H1 (cell line): ENCODE measurements around the gene MTTP. TPM values are rescaled to one million over a fixed set of nuclear protein-coding genes. Genes with fewer than 3 reads are reported as not detected.

Experiments
- CTCF ChIA-PET: fragments of 300-600 bp; sonication (Branson Sonifier 250); formaldehyde crosslinking; loops from one replicate; lab custom pipeline; 2021; ENCODE audit not compliant: partially characterized antibody; lab: Charles Lee
- POLR2A ChIA-PET: fragments of 300-600 bp; sonication (Branson Sonifier 250); formaldehyde crosslinking; loops from one replicate; lab custom pipeline; 2021; ENCODE audit warnings: inconsistent platforms; ENCODE audit not compliant: partially characterized antibody; lab: Charles Lee
- DNase-seq, 2 experiments: peaks; one replicate each; pipeline versions ENCODE4 v3.0.0 to v3.0.0-alpha.2; 2010 to 2022; ENCODE audit warnings: low spot score in 2 of 2, low read depth in 1 of 2, mixed read lengths in 1 of 2
- FAIRE-seq: peaks from 2 replicates; lab custom pipeline; 2011; peaks lifted over from hg19 to GRCh38; lab: Jason Lieb, UNC
- H2AFZ ChIP-seq: 2 replicates; pipeline ENCODE4 v1.8.1; 2012; ENCODE audit warnings: low read length, inconsistent platforms
- H2AK5ac ChIP-seq: 2 replicates; pipeline ENCODE4 v1.6.1; 2013; ENCODE audit warnings: low read depth, low read length
- H2BK120ac ChIP-seq: replicated peaks from 2 replicates; pipeline ENCODE3; 2013; ENCODE audit warnings: low read depth, low read length, inconsistent platforms
- H2BK12ac ChIP-seq: 2 replicates; pipeline ENCODE4 v1.6.1; 2013; ENCODE audit warnings: low read depth, low read length
- H2BK15ac ChIP-seq: 2 replicates; pipeline ENCODE4 v1.6.1; 2013; ENCODE audit warnings: low read length
- H2BK20ac ChIP-seq: 2 replicates; pipeline ENCODE4 v1.6.1; 2013; ENCODE audit warnings: low read length
- H2BK5ac ChIP-seq: 2 replicates; pipeline ENCODE4 v1.6.1; 2013; ENCODE audit warnings: low read depth, low read length
- H3K14ac ChIP-seq: 2 replicates; pipeline ENCODE4 v1.6.1; 2013; ENCODE audit warnings: inconsistent platforms; ENCODE audit not compliant: insufficient read length
- H3K18ac ChIP-seq: 2 replicates; pipeline ENCODE4 v1.6.1; 2013; ENCODE audit warnings: low read length; ENCODE audit errors: extremely low read depth
- H3K23ac ChIP-seq: 2 replicates; pipeline ENCODE4 v1.6.1; 2013; ENCODE audit warnings: inconsistent platforms; ENCODE audit not compliant: insufficient read length
- H3K23me2 ChIP-seq: 2 replicates; pipeline ENCODE4 v1.6.1; 2013; ENCODE audit warnings: low read depth, low read length
- H3K27ac ChIP-seq: 2 replicates; pipeline ENCODE4 v1.6.1; 2011; ENCODE audit warnings: low read depth, low read length, inconsistent platforms
- H3K27me3 ChIP-seq, 4 experiments: replicated peaks in 1 of 4; 1 replicate in 1 of 4; 2 replicates in 3 of 4; pipeline versions ENCODE4 v1.6.1 to v1.8.1; 2011 to 2013; ENCODE audit warnings: low read length in 3 of 4, mild to moderate bottlenecking in 3 of 4, inconsistent platforms in 2 of 4, mixed read lengths in 2 of 4, moderate library complexity in 1 of 4; ENCODE audit not compliant: control insufficient read depth in 3 of 4, insufficient read depth in 3 of 4; ENCODE audit errors: extremely low read depth in 1 of 4
- H3K36me3 ChIP-seq, 4 experiments: 2 replicates each; pipeline versions ENCODE4 v1.6.1 to v1.8.1; 2011 to 2013; ENCODE audit warnings: mild to moderate bottlenecking in 4 of 4, low read length in 3 of 4, moderate library complexity in 2 of 4, control low read depth in 1 of 4, inconsistent platforms in 1 of 4; ENCODE audit not compliant: insufficient read depth in 4 of 4, control insufficient read depth in 2 of 4
- H3K4ac ChIP-seq: replicated peaks from 2 replicates; pipeline ENCODE3; 2013; ENCODE audit warnings: low read length, low read depth, mixed read lengths, inconsistent platforms; ENCODE audit not compliant: insufficient read length
- H3K4me1 ChIP-seq, 4 experiments: replicated peaks in 1 of 4; 1 replicate in 1 of 4; 2 replicates in 3 of 4; pipeline versions ENCODE4 v1.6.1 to v1.8.1; 2011 to 2013; ENCODE audit warnings: low read length in 3 of 4, inconsistent platforms in 2 of 4, mixed read lengths in 1 of 4; ENCODE audit not compliant: insufficient read depth in 4 of 4, control insufficient read depth in 3 of 4
- H3K4me2 ChIP-seq, 2 experiments: 2 replicates each; pipeline versions ENCODE4 v1.6.1 to v1.8.1; 2011 to 2013; ENCODE audit warnings: low read depth in 2 of 2, low read length in 2 of 2, control low read depth in 1 of 2, inconsistent platforms in 1 of 2, mild to moderate bottlenecking in 1 of 2; ENCODE audit not compliant: insufficient read depth in 1 of 2
- H3K4me3 ChIP-seq, 4 experiments: fragments of 200-600, 300-600 bp in 1 of 4; sonication (generic), shearing (Covaris generic), sonication (Bioruptor Twin) in 1 of 4; 2 replicates each; pipeline versions ENCODE4 v1.5.1 to v1.8.1; 2011 to 2016; ENCODE audit warnings: low read length in 4 of 4, low read depth in 3 of 4, control low read depth in 2 of 4, inconsistent platforms in 2 of 4, mild to moderate bottlenecking in 2 of 4, mixed read lengths in 1 of 4, moderate library complexity in 1 of 4; ENCODE audit not compliant: insufficient read depth in 2 of 4; ENCODE audit errors: extremely low read depth in 1 of 4
- H3K56ac ChIP-seq: replicated peaks from 2 replicates; pipeline ENCODE3; 2013; ENCODE audit warnings: low read depth, mild to moderate bottlenecking, mixed read lengths, low read length, inconsistent platforms; ENCODE audit not compliant: insufficient read length
- H3K79me1 ChIP-seq: 2 replicates; pipeline ENCODE4 v1.6.1; 2013; ENCODE audit warnings: low read depth, low read length, control low read depth
- H3K79me2 ChIP-seq, 2 experiments: 2 replicates each; pipeline versions ENCODE4 v1.6.1 to v1.8.1; 2012 to 2013; ENCODE audit warnings: low read length in 2 of 2, mild to moderate bottlenecking in 2 of 2, inconsistent platforms in 1 of 2; ENCODE audit not compliant: insufficient read depth in 2 of 2, control insufficient read depth in 1 of 2
- H3K9ac ChIP-seq, 4 experiments: replicated peaks in 1 of 4; 1 replicate in 1 of 4; 2 replicates in 3 of 4; pipeline versions ENCODE4 v1.6.1 to v1.8.1; 2011 to 2013; ENCODE audit warnings: low read depth in 3 of 4, low read length in 3 of 4, control low read depth in 2 of 4, mild to moderate bottlenecking in 2 of 4, moderate library complexity in 2 of 4, inconsistent platforms in 1 of 4; ENCODE audit errors: extremely low read depth in 1 of 4
- H3K9me3 ChIP-seq, 2 experiments: 2 replicates each; pipeline versions ENCODE4 v1.6.1 to v1.8.1; 2012 to 2013; ENCODE audit warnings: mild to moderate bottlenecking in 2 of 2, moderate library complexity in 2 of 2, control low read depth in 1 of 2, inconsistent platforms in 1 of 2, low read depth in 1 of 2, low read length in 1 of 2, mixed read lengths in 1 of 2; ENCODE audit not compliant: insufficient read depth in 2 of 2
- H4K20me1 ChIP-seq, 2 experiments: replicated peaks in 1 of 2; 2 replicates each; pipeline versions ENCODE3 to v1.8.1; 2011 to 2013; ENCODE audit warnings: inconsistent platforms in 2 of 2, low read length in 2 of 2, mild to moderate bottlenecking in 1 of 2; ENCODE audit not compliant: insufficient read depth in 2 of 2, control insufficient read depth in 1 of 2
- H4K5ac ChIP-seq: 2 replicates; pipeline ENCODE4 v1.6.1; 2013; ENCODE audit warnings: low read length, low read depth, mixed read lengths, inconsistent platforms; ENCODE audit not compliant: insufficient read length
- H4K8ac ChIP-seq: 2 replicates; pipeline ENCODE4 v1.8.0; 2013; ENCODE audit warnings: mild to moderate bottlenecking, moderate library complexity, low read length, inconsistent platforms; ENCODE audit not compliant: insufficient read depth; ENCODE audit errors: extremely low read depth
- H4K91ac ChIP-seq: replicated peaks from 2 replicates; pipeline ENCODE3; 2013; ENCODE audit warnings: low read length, mixed read lengths, inconsistent platforms; ENCODE audit not compliant: insufficient read length
- BACH1 ChIP-seq: IDR thresholded peaks from 2 replicates; pipeline ENCODE4 v1.6.1; 2012; ENCODE audit warnings: low read length, improper control_type of control experiment
- BRCA1 ChIP-seq: IDR thresholded peaks from 2 replicates; pipeline ENCODE4 v1.6.1; 2012; ENCODE audit warnings: low read depth, low read length, improper control_type of control experiment
- CBX5 ChIP-seq: fragments of 300-800, 300-1000 bp; sonication (generic); IDR thresholded peaks from 2 replicates; pipeline ENCODE4 v1.7.1; 2016; ENCODE audit warnings: antibody characterized with exemption, low read length, low read depth
- CTBP2 ChIP-seq: IDR thresholded peaks from 2 replicates; pipeline ENCODE4 v1.7.0; 2011; ENCODE audit warnings: borderline replicate concordance, mild to moderate bottlenecking, moderate library complexity, mixed read lengths, low read length; ENCODE audit not compliant: insufficient read depth, insufficient read length
- GABPA ChIP-seq: IDR thresholded peaks from 2 replicates; pipeline ENCODE4 v1.6.1; 2011; ENCODE audit warnings: mild to moderate bottlenecking, low read length, moderate library complexity, borderline replicate concordance; ENCODE audit not compliant: insufficient read depth
- HDAC2 ChIP-seq, 2 experiments: fragments of 300-600 bp in 1 of 2; sonication (generic) in 1 of 2; IDR thresholded peaks; 2 replicates each; pipeline ENCODE4 v1.6.1; 2011 to 2012; ENCODE audit warnings: low read depth in 2 of 2, low read length in 2 of 2, mild to moderate bottlenecking in 2 of 2, moderate library complexity in 2 of 2, borderline replicate concordance in 1 of 2, inconsistent platforms in 1 of 2
- KDM1A ChIP-seq: fragments of 200-600, 300-600 bp; sonication (generic); IDR thresholded peaks from 2 replicates; pipeline ENCODE4 v1.7.1; 2016; ENCODE audit warnings: mild to moderate bottlenecking, low read length, borderline replicate concordance
- KDM4A ChIP-seq: IDR thresholded peaks from one replicate; pipeline ENCODE4 v1.7.1; 2012; ENCODE audit warnings: low read depth, mild to moderate bottlenecking, moderate library complexity, low read length, inconsistent platforms; ENCODE audit not compliant: severe bottlenecking
- MAFK ChIP-seq: IDR thresholded peaks from 2 replicates; pipeline ENCODE4 v1.6.1; 2012; ENCODE audit warnings: low read depth, mild to moderate bottlenecking, improper control_type of control experiment, low read length
- NANOG ChIP-seq: IDR thresholded peaks from 2 replicates; pipeline ENCODE4 v1.6.1; 2011; ENCODE audit warnings: low read length, low read depth, mild to moderate bottlenecking, inconsistent platforms; ENCODE audit not compliant: insufficient read depth, poor library complexity, severe bottlenecking
- POLR2AphosphoS5 ChIP-seq: IDR thresholded peaks from 2 replicates; pipeline ENCODE4 v1.6.1; 2011; ENCODE audit warnings: low read depth, low read length
- SIRT6 ChIP-seq: IDR thresholded peaks from one replicate; pipeline ENCODE4 v1.7.1; 2012; ENCODE audit warnings: low read length, inconsistent platforms
- TAF1 ChIP-seq: IDR thresholded peaks from 2 replicates; pipeline ENCODE4 v1.6.1; 2011; ENCODE audit warnings: mild to moderate bottlenecking, low read depth, low read length
- YY1 ChIP-seq: IDR thresholded peaks from 2 replicates; pipeline ENCODE4 v1.6.1; 2011; ENCODE audit warnings: low read depth, mild to moderate bottlenecking, low read length
- ZNF274 ChIP-seq: IDR thresholded peaks from 2 replicates; pipeline ENCODE4 v1.7.0; 2012; ENCODE audit warnings: low read length, borderline replicate concordance; ENCODE audit errors: extremely low read depth
- WGBS, 2 experiments: shearing (Covaris generic) in 1 of 2; methylation state at CpG; one replicate each; pipeline versions ENCODE4 v1.1.6 to v1.1.7; 2013 to 2015; ENCODE audit warnings: low lambda C conversion rate in 2 of 2, mixed read lengths in 2 of 2, inconsistent platforms in 1 of 2, low coverage in 1 of 2, missing lambda C conversion rate in 1 of 2; ENCODE audit not compliant: insufficient replicate concordance in 2 of 2, insufficient coverage in 1 of 2, insufficient read length in 1 of 2; ENCODE audit errors: extremely low coverage in 1 of 2, missing lambda C conversion rate in 1 of 2; 5-methylcytosine and 5-hydroxymethylcytosine counted together
- polyA plus RNA-seq, 7 experiments: library from polyadenylated mRNA; depleted of rRNA in 3 of 7; stranded (reverse) in 5 of 7; unstranded in 2 of 7; fragments of >200 nt in 5 of 7; fragments of 200-250 nt in 2 of 7; gene quantifications; 1 replicate in 5 of 7; 2 replicates in 1 of 7; 4 replicates in 1 of 7; pipeline versions ENCODE4 v1.2.1 to v1.2.3, GENCODE V29; 2011 to 2013; ENCODE audit warnings: missing spikeins in 2 of 7, mixed read lengths in 2 of 7
- total RNA-seq: library from RNA; stranded (reverse); fragmentation: NEBNext Ultra II Directional; extraction: Animal tissue kit (Norgen Biotek cat#: 25700); gene quantifications from 2 replicates; pipeline ENCODE4 v1.2.1, GENCODE V29; 2021

The MTTP gene
- total and polyA plus RNA-seq, 2 of the 8 experiments (the other 6 are each of a cell fraction or from before 2014, with no cell fraction given), result 0.12 to 0.26 TPM

DNA sequence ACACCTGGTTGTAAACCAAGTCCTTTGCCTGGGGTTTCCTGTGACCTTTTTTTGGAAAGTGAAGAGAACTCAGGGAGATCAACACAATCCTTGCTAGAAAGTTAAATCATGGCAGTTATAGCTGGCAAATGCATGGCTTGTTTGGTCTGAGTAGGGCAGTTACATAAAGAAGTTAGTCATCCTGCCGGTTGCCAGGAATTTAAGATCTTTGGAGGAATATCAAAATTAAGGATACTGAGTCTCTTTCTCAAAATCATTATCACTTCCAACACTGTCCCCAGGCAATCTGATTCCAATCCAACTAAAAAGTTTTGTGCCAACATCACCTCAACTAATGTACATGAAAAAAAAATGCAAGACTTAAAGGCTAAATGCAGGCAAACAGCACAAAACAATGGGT is 42.8 kb downstream of the MTTP start:
- no peaks in the 10 kb centered on the region for H3K36me3 ChIP-seq
- no peak overlapping the region for H3K9ac ChIP-seq
- no peak for FAIRE-seq
- no peak overlapping the region for H3K4me3 ChIP-seq
- POLR2A ChIA-PET, result no interaction called here
- no peak overlapping the region for H2BK15ac ChIP-seq
- H2BK12ac ChIP-seq, result no peak overlapping the region
- H3K9me3 ChIP-seq, result no peaks in the 10 kb centered on the region
- 95% methylated on average over 1 of the region's 1 CpG; no CpG with 5 or more reads in 1 of the 2 experiments for WGBS, 2 experiments
- no peak overlapping the region for H4K91ac ChIP-seq
- no peaks in the 10 kb centered on the region for H3K4me1 ChIP-seq
- no peak overlapping the region for H3K23ac ChIP-seq
- no peak overlapping the region for H2AK5ac ChIP-seq
- H3K79me1 ChIP-seq, result no peaks in the 10 kb centered on the region
- H3K56ac ChIP-seq, result no peak overlapping the region
- H4K8ac ChIP-seq, result no peak overlapping the region
- H3K18ac ChIP-seq, result no peak overlapping the region
- no peak for DNase-seq
- H2BK5ac ChIP-seq, result no peak overlapping the region
- H2BK20ac ChIP-seq, result no peak overlapping the region
- no peak overlapping the region for H3K27ac ChIP-seq
- no peaks in the 10 kb centered on the region for H3K27me3 ChIP-seq
- CTCF ChIA-PET, result interaction anchor here (1.7 kb wide), 1 partner anchor 28 kb away, joined by 4 read pairs; no protein-coding TSS in a partner anchor
- H3K14ac ChIP-seq, result no peak overlapping the region
- no peak overlapping the region for H4K5ac ChIP-seq
- no peak overlapping the region for H3K4me2 ChIP-seq
- H3K23me2 ChIP-seq, result no peaks in the 10 kb centered on the region
- H2AFZ ChIP-seq, result no peak overlapping the region
- no peaks in the 10 kb centered on the region for H3K79me2 ChIP-seq
- no peak overlapping the region for H3K4ac ChIP-seq
- H4K20me1 ChIP-seq, result no peaks in the 10 kb centered on the region
- no peak overlapping the region for H2BK120ac ChIP-seq
- TF ChIP-seq KDM1A (no peak), HDAC2 (IDR thresholded peaks at IDR 0.05; ENCODE audit: borderline replicate concordance in 1 of 2, low read depth in 2 of 2, low read length in 2 of 2) (no peak), YY1 (no peak), BACH1 (no peak), CTBP2 (no peak), MAFK (no peak), SIRT6 (no peak), NANOG (no peak), BRCA1 (no peak), ZNF274 (no peak), POLR2AphosphoS5 (no peak), TAF1 (no peak), CBX5 (no peak), KDM4A (no peak), GABPA (no peak)
